MM.1S (cell line): ENCODE data around the gene ANTKMT.
"Not testable (repeated sequence)": the region's sequence is repeated elsewhere in the genome, so short reads cannot be mapped to it uniquely, and the experiment has no call there.

Experiments
- DNase-seq: peaks from one replicate; pipeline ENCODE4 v3.0.0-alpha.2; 2015
- H2AFZ ChIP-seq: fragments of 300-600 bp; sonication (generic); 2 replicates; pipeline ENCODE4 v1.6.0; 2016; ENCODE audit warnings: antibody characterized with exemption, low read length
- H3F3A ChIP-seq: fragments of 300-600 bp; sonication (generic); 2 replicates; pipeline ENCODE4 v1.6.1; 2016; ENCODE audit warnings: mild to moderate bottlenecking, antibody characterized with exemption, low read length, moderate library complexity, mixed read lengths; ENCODE audit not compliant: insufficient read depth
- H3K27ac ChIP-seq: fragments of 300-600 bp; sonication (generic); 2 replicates; pipeline ENCODE4 v1.5.1; 2016; ENCODE audit warnings: mild to moderate bottlenecking, low read length
- H3K27me3 ChIP-seq: fragments of 300-600 bp; sonication (generic); replicated peaks from 2 replicates; pipeline ENCODE4 v1.6.0; 2016; ENCODE audit warnings: low read length; ENCODE audit not compliant: insufficient read depth
- H3K36me3 ChIP-seq: fragments of 300-600 bp; sonication (generic); replicated peaks from 2 replicates; pipeline ENCODE4 v1.6.1; 2016; ENCODE audit warnings: mild to moderate bottlenecking, low read length, mixed read lengths; ENCODE audit not compliant: insufficient read depth
- H3K4me1 ChIP-seq: fragments of 300-600 bp; sonication (generic); 2 replicates; pipeline ENCODE4 v1.6.1; 2016; ENCODE audit warnings: low read length, mixed read lengths
- H3K4me2 ChIP-seq: fragments of 300-600 bp; sonication (generic); 2 replicates; pipeline ENCODE4 v1.6.0; 2016; ENCODE audit warnings: low read depth, low read length
- H3K4me3 ChIP-seq: fragments of 300-600 bp; sonication (generic); 2 replicates; pipeline ENCODE4 v1.5.1; 2016; ENCODE audit warnings: low read length, mixed read lengths
- H3K79me2 ChIP-seq: fragments of 300-600 bp; sonication (generic); 2 replicates; pipeline ENCODE4 v1.6.1; 2016; ENCODE audit warnings: mixed run types, low read length, mixed read lengths
- H3K9ac ChIP-seq: fragments of 300-600 bp; sonication (generic); 2 replicates; pipeline ENCODE4 v1.6.1; 2016; ENCODE audit warnings: low read length, mixed read lengths
- H3K9me2 ChIP-seq: fragments of 300-600 bp; sonication (generic); replicated peaks from 2 replicates; pipeline ENCODE4 v1.6.1; 2016; ENCODE audit warnings: mild to moderate bottlenecking, low read length, mixed read lengths; ENCODE audit not compliant: insufficient read depth
- H3K9me3 ChIP-seq: fragments of 300-600 bp; sonication (generic); replicated peaks from 2 replicates; pipeline ENCODE4 v1.6.1; 2016; ENCODE audit warnings: mild to moderate bottlenecking, low read length, mixed read lengths; ENCODE audit not compliant: insufficient read depth
- H4K20me1 ChIP-seq: fragments of 300-600 bp; sonication (generic); 2 replicates; pipeline ENCODE4 v1.6.1; 2016; ENCODE audit warnings: mild to moderate bottlenecking, low read length, moderate library complexity, mixed read lengths; ENCODE audit not compliant: insufficient read depth
- EZH2 ChIP-seq: fragments of 300-600 bp; sonication (generic); optimal IDR thresholded peaks from 2 replicates; pipeline ENCODE3; 2017; ENCODE audit warnings: low read depth, mild to moderate bottlenecking, antibody characterized with exemption, low read length, mixed read lengths
- EZH2phosphoT487 ChIP-seq: fragments of 300-600 bp; sonication (generic); IDR thresholded peaks from 2 replicates; pipeline ENCODE4 v1.6.1; 2018; ENCODE audit warnings: antibody characterized with exemption, low read length
- TF ChIP-seq, protein P1 (sequence below): fragments of 300-600 bp; sonication (generic); IDR thresholded peaks from 2 replicates; pipeline ENCODE4 v1.5.1; 2016; ENCODE audit warnings: antibody characterized with exemption, low read length, mixed read lengths

ANTKMT gene

DNA sequence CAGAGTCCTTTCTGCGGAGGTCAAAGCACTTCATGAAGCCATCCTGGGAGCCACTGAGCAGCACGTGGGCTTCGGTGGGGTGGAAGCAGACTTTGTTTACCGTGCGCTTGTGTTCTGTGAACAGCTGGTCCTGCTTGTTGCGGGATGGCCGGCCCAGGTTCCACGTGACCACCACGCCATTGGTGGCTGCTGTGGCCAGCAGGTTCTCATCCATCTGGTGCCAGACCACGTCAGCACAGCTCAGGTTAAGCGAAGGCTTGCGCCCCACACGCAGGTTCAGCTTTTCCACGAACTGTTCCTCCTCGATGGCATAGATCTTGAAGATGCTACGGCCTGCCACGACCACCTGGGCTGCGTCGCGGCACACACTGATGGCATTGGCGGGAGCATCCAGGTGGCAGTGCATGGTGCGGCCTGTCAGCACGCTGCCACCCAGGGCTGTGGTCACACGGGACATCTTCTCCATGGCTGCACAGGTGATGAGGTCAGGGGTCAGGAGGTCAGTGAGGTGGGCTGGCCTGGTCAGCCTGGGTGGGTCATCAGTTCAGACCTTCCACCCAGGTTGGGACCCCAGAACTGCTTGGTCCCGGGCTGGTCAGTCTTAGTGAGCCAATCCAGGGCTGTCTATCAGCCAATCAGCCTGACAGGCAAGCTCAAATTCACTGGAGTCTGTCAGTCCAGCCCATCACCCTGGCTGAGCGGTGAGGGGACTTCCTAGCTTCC lies 31.6 kb upstream of the ANTKMT start:
- Histone ChIP-seq H3K4me1 (peaks cover 5% of the 10 kb centered on the region), H3K79me2 (peaks cover 14% of the 10 kb centered on the region), H3K9me2 (no peaks in the 10 kb centered on the region), H3K27ac (peak overlapping the region; percentile 22; the same call in 1 of the 2 replicates), H3F3A (no peaks in the 10 kb centered on the region), H3K9ac (peak overlapping the region; percentile 88), H3K4me3 (peak overlapping the region; percentile 95), H4K20me1 (no peaks in the 10 kb centered on the region), H2AFZ (peak overlapping the region; percentile 70), H3K4me2 (peak overlapping the region; percentile 96), H3K36me3 (no peaks in the 10 kb centered on the region), H3K27me3 (peaks cover 32% of the 10 kb centered on the region), H3K9me3 (no peaks in the 10 kb centered on the region)
- DNase-seq, result no peak
- no peak for TF ChIP-seq EZH2
- TF ChIP-seq EZH2phosphoT487, result no peak
- TF ChIP-seq, protein P1, sequence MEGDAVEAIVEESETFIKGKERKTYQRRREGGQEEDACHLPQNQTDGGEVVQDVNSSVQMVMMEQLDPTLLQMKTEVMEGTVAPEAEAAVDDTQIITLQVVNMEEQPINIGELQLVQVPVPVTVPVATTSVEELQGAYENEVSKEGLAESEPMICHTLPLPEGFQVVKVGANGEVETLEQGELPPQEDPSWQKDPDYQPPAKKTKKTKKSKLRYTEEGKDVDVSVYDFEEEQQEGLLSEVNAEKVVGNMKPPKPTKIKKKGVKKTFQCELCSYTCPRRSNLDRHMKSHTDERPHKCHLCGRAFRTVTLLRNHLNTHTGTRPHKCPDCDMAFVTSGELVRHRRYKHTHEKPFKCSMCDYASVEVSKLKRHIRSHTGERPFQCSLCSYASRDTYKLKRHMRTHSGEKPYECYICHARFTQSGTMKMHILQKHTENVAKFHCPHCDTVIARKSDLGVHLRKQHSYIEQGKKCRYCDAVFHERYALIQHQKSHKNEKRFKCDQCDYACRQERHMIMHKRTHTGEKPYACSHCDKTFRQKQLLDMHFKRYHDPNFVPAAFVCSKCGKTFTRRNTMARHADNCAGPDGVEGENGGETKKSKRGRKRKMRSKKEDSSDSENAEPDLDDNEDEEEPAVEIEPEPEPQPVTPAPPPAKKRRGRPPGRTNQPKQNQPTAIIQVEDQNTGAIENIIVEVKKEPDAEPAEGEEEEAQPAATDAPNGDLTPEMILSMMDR, result no peak

DNA sequence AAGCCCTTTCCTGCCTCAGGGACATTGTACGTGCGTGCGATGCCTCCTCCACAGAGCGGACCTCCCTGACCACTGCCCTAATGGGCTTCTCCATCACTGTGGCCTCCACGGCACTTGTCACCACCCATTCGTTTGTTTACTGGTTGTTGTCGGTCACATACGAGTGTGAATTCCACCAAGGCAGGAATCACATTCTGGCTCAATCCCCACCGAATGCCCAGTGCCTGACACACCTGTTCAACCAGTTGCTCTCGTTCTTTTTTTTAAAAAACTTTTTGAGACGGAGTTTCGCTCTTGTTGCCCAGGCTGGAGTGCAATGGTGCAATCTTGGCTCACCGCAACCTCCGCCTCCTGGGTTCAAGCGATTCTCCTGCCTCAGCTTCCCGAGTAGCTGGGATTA lies 29.7 kb upstream of the ANTKMT start:
- not testable (repeated sequence) for H3K9me2 ChIP-seq, H3K27ac ChIP-seq, H3K9ac ChIP-seq, DNase-seq, H3K4me3 ChIP-seq, H3K4me1 ChIP-seq, H3K4me2 ChIP-seq, H3F3A ChIP-seq, H3K9me3 ChIP-seq, H4K20me1 ChIP-seq, H2AFZ ChIP-seq, H3K36me3 ChIP-seq
- peaks cover 48% of the 10 kb centered on the region for H3K27me3 ChIP-seq
- peaks cover 14% of the 10 kb centered on the region for H3K79me2 ChIP-seq

DNA sequence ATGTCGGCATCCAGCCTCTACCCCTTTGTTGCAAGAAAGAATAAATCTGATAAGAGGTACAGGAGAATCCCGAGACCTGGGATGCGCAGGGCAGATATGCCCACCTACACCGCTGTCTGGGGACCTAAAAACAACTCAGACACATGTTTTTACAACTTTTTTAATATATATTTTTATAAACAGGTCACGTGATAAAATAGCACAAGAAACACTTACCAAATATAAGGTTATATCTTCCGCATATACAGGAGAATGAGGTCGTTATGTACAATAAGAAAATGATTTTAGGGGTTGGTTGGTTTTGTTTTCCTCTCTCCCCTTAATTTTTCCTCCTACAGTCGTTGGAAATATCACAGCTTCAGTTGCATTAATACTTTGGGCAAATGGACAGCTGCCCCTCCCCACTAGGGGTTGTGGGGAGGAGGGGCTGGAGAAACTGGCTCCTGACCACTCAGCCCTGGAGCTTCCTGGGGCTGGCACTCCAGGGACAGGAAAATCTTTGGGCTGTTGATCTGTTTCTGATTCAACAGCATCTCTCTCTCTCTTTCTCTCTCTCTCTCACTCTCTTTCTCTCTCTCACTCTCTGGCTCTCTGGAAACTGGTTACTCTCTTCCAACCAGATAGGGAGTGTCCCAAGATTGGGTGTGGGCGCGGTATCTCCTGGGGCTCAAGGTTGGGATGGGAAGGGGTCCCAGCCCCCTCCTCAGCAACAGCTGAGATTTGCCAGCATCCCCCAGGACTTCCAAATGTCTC lies 28.4 kb upstream of the ANTKMT start:
- Histone ChIP-seq H3K27ac (no peak overlapping the region), H3F3A (no peaks in the 10 kb centered on the region), H3K27me3 (peaks cover 54% of the 10 kb centered on the region), H3K9me2 (no peaks in the 10 kb centered on the region), H3K4me1 (peaks cover 5% of the 10 kb centered on the region), H2AFZ (no peak overlapping the region), H3K9me3 (no peaks in the 10 kb centered on the region), H4K20me1 (no peaks in the 10 kb centered on the region), H3K4me3 (no peak overlapping the region), H3K4me2 (no peak overlapping the region), H3K9ac (no peak overlapping the region), H3K79me2 (peaks cover 14% of the 10 kb centered on the region), H3K36me3 (no peaks in the 10 kb centered on the region)
- DNase-seq, result no peak
- no peak for TF ChIP-seq EZH2

DNA sequence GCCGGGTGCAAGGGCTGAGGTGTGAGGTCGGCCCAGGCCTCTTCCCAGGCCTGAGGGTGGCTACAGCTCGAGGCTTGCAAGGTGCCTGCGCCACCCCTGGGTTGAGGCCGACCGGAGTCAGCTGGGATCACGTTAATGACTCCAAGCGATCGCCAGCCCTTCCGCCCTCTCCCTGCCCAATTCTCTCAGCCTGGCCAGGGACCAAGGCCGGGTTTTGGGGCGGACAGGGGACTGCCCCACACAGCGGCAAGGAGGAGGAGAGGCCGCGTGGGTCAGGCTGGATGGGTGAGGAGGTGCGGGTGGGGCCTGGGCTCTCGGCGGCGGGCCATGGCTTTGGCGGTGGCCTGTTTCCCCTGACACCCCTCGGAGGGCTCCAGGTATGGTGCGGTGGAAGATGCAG lies 27.6 kb upstream of the ANTKMT start:
- Histone ChIP-seq H2AFZ (no peak overlapping the region), H3K4me1 (peaks cover 5% of the 10 kb centered on the region), H3K27ac (no peak overlapping the region), H3K9me3 (no peaks in the 10 kb centered on the region), H3F3A (no peaks in the 10 kb centered on the region), H3K36me3 (no peaks in the 10 kb centered on the region), H4K20me1 (no peaks in the 10 kb centered on the region), H3K9me2 (no peaks in the 10 kb centered on the region), H3K27me3 (peaks cover 62% of the 10 kb centered on the region), H3K4me2 (no peak overlapping the region), H3K79me2 (peaks cover 14% of the 10 kb centered on the region), H3K4me3 (no peak overlapping the region), H3K9ac (no peak overlapping the region)
- TF ChIP-seq, protein P1, result no peak
- TF ChIP-seq EZH2phosphoT487, result no peak
- no peak for TF ChIP-seq EZH2
- no peak for DNase-seq
